OCI-LY1 (cell line): ENCODE results near the gene SMR3A.

Experiments used
- EZH2 ChIP-seq: fragments of 200-600 bp; sonication (generic), shearing (Covaris generic); IDR thresholded peaks from 2 replicates; pipeline ENCODE4 v1.8.0; 2017; ENCODE audit warnings: borderline replicate concordance, mixed run types, mild to moderate bottlenecking, antibody characterized with exemption, low read length, moderate library complexity, mixed read lengths
- TF ChIP-seq, protein P1 (sequence below): fragments of 200-600 bp; sonication (generic), shearing (Covaris generic); IDR thresholded peaks from 2 replicates; pipeline ENCODE4 v1.5.1; 2017; ENCODE audit warnings: mild to moderate bottlenecking, antibody characterized with exemption, low read length, moderate library complexity, mixed read lengths

DNA sequence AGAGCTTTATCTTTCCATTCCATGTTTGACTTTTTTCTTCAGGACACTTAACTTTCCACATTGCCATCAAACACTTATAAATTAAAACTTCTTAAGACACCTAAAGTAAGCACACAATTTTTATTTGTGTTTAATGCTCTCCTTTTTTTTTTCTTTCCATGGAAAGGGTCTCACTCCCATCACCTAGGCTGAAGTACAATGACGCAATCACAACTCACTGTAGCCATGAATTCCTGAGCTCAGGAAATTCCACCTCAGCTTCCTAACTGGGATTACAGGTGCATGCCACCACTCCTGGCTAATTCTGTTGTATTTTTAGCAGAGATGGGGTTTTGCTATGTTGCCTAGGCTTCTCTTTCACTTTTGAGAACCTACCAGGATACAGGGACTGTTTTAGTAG lies 7.3 kb downstream of the SMR3A start:
- no peak for TF ChIP-seq EZH2
- TF ChIP-seq, protein P1, sequence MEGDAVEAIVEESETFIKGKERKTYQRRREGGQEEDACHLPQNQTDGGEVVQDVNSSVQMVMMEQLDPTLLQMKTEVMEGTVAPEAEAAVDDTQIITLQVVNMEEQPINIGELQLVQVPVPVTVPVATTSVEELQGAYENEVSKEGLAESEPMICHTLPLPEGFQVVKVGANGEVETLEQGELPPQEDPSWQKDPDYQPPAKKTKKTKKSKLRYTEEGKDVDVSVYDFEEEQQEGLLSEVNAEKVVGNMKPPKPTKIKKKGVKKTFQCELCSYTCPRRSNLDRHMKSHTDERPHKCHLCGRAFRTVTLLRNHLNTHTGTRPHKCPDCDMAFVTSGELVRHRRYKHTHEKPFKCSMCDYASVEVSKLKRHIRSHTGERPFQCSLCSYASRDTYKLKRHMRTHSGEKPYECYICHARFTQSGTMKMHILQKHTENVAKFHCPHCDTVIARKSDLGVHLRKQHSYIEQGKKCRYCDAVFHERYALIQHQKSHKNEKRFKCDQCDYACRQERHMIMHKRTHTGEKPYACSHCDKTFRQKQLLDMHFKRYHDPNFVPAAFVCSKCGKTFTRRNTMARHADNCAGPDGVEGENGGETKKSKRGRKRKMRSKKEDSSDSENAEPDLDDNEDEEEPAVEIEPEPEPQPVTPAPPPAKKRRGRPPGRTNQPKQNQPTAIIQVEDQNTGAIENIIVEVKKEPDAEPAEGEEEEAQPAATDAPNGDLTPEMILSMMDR: no peak
